ENCODE measurements around the gene STAG3.
"Not testable (repeated sequence)": the region's sequence is repeated elsewhere in the genome, so short reads cannot be mapped to it uniquely, and the experiment has no call there.

DNA sequence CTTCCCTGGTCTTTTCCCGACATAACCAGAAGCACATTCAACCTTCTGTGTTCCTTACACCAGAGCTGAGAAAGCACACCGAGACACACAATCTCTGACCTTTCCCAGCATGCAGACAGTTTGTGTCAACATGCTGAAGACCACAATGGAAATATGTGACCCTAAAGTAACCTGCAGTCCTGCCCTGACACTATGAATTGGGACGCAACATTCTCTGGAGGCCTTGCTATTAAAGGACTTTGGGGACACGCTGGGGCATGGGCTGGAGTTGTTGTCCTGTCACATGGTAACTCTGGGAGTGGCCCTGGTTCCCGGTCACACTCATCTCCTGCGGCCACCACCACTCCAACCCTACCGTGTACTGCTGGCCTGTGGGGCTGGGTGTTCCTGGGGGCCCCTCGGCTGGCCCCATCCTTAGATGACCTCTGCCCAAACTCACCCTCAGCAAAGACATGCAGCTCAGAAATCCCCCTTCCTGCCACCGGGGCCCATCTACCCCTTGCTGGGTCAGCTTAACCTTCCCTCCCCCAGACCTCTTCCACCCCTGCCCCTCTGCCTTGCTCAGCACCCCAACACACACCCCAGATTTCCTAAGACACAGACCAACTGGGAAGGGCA lies 67.4 kb downstream of the STAG3 start:
- TF ChIP-seq, protein P1, sequence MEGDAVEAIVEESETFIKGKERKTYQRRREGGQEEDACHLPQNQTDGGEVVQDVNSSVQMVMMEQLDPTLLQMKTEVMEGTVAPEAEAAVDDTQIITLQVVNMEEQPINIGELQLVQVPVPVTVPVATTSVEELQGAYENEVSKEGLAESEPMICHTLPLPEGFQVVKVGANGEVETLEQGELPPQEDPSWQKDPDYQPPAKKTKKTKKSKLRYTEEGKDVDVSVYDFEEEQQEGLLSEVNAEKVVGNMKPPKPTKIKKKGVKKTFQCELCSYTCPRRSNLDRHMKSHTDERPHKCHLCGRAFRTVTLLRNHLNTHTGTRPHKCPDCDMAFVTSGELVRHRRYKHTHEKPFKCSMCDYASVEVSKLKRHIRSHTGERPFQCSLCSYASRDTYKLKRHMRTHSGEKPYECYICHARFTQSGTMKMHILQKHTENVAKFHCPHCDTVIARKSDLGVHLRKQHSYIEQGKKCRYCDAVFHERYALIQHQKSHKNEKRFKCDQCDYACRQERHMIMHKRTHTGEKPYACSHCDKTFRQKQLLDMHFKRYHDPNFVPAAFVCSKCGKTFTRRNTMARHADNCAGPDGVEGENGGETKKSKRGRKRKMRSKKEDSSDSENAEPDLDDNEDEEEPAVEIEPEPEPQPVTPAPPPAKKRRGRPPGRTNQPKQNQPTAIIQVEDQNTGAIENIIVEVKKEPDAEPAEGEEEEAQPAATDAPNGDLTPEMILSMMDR (IDR thresholded peaks at IDR 0.05), result not testable (repeated sequence)
- TF ChIP-seq, protein P2, sequence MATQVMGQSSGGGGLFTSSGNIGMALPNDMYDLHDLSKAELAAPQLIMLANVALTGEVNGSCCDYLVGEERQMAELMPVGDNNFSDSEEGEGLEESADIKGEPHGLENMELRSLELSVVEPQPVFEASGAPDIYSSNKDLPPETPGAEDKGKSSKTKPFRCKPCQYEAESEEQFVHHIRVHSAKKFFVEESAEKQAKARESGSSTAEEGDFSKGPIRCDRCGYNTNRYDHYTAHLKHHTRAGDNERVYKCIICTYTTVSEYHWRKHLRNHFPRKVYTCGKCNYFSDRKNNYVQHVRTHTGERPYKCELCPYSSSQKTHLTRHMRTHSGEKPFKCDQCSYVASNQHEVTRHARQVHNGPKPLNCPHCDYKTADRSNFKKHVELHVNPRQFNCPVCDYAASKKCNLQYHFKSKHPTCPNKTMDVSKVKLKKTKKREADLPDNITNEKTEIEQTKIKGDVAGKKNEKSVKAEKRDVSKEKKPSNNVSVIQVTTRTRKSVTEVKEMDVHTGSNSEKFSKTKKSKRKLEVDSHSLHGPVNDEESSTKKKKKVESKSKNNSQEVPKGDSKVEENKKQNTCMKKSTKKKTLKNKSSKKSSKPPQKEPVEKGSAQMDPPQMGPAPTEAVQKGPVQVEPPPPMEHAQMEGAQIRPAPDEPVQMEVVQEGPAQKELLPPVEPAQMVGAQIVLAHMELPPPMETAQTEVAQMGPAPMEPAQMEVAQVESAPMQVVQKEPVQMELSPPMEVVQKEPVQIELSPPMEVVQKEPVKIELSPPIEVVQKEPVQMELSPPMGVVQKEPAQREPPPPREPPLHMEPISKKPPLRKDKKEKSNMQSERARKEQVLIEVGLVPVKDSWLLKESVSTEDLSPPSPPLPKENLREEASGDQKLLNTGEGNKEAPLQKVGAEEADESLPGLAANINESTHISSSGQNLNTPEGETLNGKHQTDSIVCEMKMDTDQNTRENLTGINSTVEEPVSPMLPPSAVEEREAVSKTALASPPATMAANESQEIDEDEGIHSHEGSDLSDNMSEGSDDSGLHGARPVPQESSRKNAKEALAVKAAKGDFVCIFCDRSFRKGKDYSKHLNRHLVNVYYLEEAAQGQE (IDR thresholded peaks at IDR 0.05; ENCODE audit: insufficient read depth in 1 of 2, low read depth in 2 of 2, low read length in 1 of 2), result not testable (repeated sequence)

All from Panc1 (cell line).